ENCODE measurements around the gene EFCAB8. TPM values are rescaled to one million over a fixed set of nuclear protein-coding genes. Genes with fewer than 3 reads are reported as not detected.
"Not testable (repeated sequence)": the region's sequence is repeated elsewhere in the genome, so short reads cannot be mapped to it uniquely, and the experiment has no call there.

The EFCAB8 gene
- total RNA-seq, 1 donor from 2014 or later, result 0.41 TPM

- Mint-ChIP-seq H3K36me3 (ENCODE audit: low read depth, unreplicated experiment) (no peaks in the 10 kb centered on the region), H3K27ac (ENCODE audit: unreplicated experiment) (no peak overlapping the region), H3K27me3 (ENCODE audit: low read depth, unreplicated experiment) (peaks cover 13% of the 10 kb centered on the region), H3K4me3 (ENCODE audit: unreplicated experiment) (no peak overlapping the region), H3K4me1 (ENCODE audit: low read depth, unreplicated experiment) (peaks cover 3% of the 10 kb centered on the region), H3K9me3 (ENCODE audit: unreplicated experiment) (no peaks in the 10 kb centered on the region)
- H2AFZ ChIP-seq (ENCODE audit: low read depth, low read length), result no peak overlapping the region
- peaks cover under 1% of the 10 kb centered on the region for H3K4me1 ChIP-seq (ENCODE audit: insufficient read depth, low read length)
- no peak for DNase-seq (ENCODE audit: low read depth)
- no peak overlapping the region for H3K9ac ChIP-seq (ENCODE audit: low read length)
- H3K4me3 ChIP-seq (ENCODE audit: insufficient read depth, low read depth, low read length), result no peak overlapping the region
- no peak for TF ChIP-seq EZH2 (IDR thresholded peaks at IDR 0.05; ENCODE audit: insufficient read depth, low read length)
- no peak for TF ChIP-seq CTCF (IDR thresholded peaks at IDR 0.05; ENCODE audit: insufficient read depth, low read depth, low read length)
- no peak overlapping the region for H3K27ac ChIP-seq (ENCODE audit: low read depth, low read length)
- H3K4me2 ChIP-seq (ENCODE audit: low read length), result no peak overlapping the region
- H3K9me3 ChIP-seq (ENCODE audit: insufficient read depth, low read depth, low read length), result no peaks in the 10 kb centered on the region
- no peaks in the 10 kb centered on the region for H3K27me3 ChIP-seq (ENCODE audit: insufficient read depth, low read length)
- no peak for FAIRE-seq
- H3K36me3 ChIP-seq (ENCODE audit: insufficient read depth, low read length), result no peaks in the 10 kb centered on the region
- no peaks in the 10 kb centered on the region for H3K79me2 ChIP-seq (ENCODE audit: insufficient read depth, low read length)
- H4K20me1 ChIP-seq (ENCODE audit: insufficient read depth, low read length), result no peaks in the 10 kb centered on the region
These were observed 45.0 kb downstream of the EFCAB8 start for GRCh38 chr20:32903666-32904175.

- not testable (repeated sequence) for H3K27ac Mint-ChIP-seq (ENCODE audit: unreplicated experiment); H3K36me3 ChIP-seq (ENCODE audit: insufficient read depth, low read length); H3K4me3 Mint-ChIP-seq (ENCODE audit: unreplicated experiment); H3K9me3 Mint-ChIP-seq (ENCODE audit: unreplicated experiment); H3K9ac ChIP-seq (ENCODE audit: low read length); H3K4me2 ChIP-seq (ENCODE audit: low read length); FAIRE-seq; H3K4me1 Mint-ChIP-seq (ENCODE audit: low read depth, unreplicated experiment); H3K27ac ChIP-seq (ENCODE audit: low read depth, low read length); H3K4me3 ChIP-seq (ENCODE audit: insufficient read depth, low read depth, low read length); DNase-seq (ENCODE audit: low read depth); H3K27me3 ChIP-seq (ENCODE audit: insufficient read depth, low read length); H3K36me3 Mint-ChIP-seq (ENCODE audit: low read depth, unreplicated experiment); H3K4me1 ChIP-seq (ENCODE audit: insufficient read depth, low read length); H3K79me2 ChIP-seq (ENCODE audit: insufficient read depth, low read length); H4K20me1 ChIP-seq (ENCODE audit: insufficient read depth, low read length); H3K9me3 ChIP-seq (ENCODE audit: insufficient read depth, low read depth, low read length); H2AFZ ChIP-seq (ENCODE audit: low read depth, low read length)
- peaks cover 21% of the 10 kb centered on the region for H3K27me3 Mint-ChIP-seq (ENCODE audit: low read depth, unreplicated experiment)
These were observed 46.0 kb downstream of the EFCAB8 start for GRCh38 chr20:32904678-32905077.

GRCh38 chr20:32906200-32906599, 47.5 kb downstream of the EFCAB8 start:
- TF ChIP-seq EZH2 (IDR thresholded peaks at IDR 0.05; ENCODE audit: insufficient read depth, low read length) (no peak), CTCF (IDR thresholded peaks at IDR 0.05; ENCODE audit: insufficient read depth, low read depth, low read length) (no peak)
- Histone ChIP-seq H3K27ac (ENCODE audit: low read depth, low read length) (no peak overlapping the region), H3K27me3 (ENCODE audit: insufficient read depth, low read length) (no peaks in the 10 kb centered on the region), H3K79me2 (ENCODE audit: insufficient read depth, low read length) (no peaks in the 10 kb centered on the region), H4K20me1 (ENCODE audit: insufficient read depth, low read length) (no peaks in the 10 kb centered on the region), H3K9ac (ENCODE audit: low read length) (no peak overlapping the region), H3K36me3 (ENCODE audit: insufficient read depth, low read length) (no peaks in the 10 kb centered on the region), H3K4me3 (ENCODE audit: insufficient read depth, low read depth, low read length) (no peak overlapping the region), H3K9me3 (ENCODE audit: insufficient read depth, low read depth, low read length) (no peaks in the 10 kb centered on the region), H3K4me1 (ENCODE audit: insufficient read depth, low read length) (no peaks in the 10 kb centered on the region), H2AFZ (ENCODE audit: low read depth, low read length) (no peak overlapping the region), H3K4me2 (ENCODE audit: low read length) (no peak overlapping the region)
- Mint-ChIP-seq H3K4me1 (ENCODE audit: low read depth, unreplicated experiment) (no peaks in the 10 kb centered on the region), H3K27ac (ENCODE audit: unreplicated experiment) (no peak overlapping the region), H3K4me3 (ENCODE audit: unreplicated experiment) (no peak overlapping the region), H3K9me3 (ENCODE audit: unreplicated experiment) (no peaks in the 10 kb centered on the region), H3K27me3 (ENCODE audit: low read depth, unreplicated experiment) (peaks cover 22% of the 10 kb centered on the region), H3K36me3 (ENCODE audit: low read depth, unreplicated experiment) (peaks cover 5% of the 10 kb centered on the region)
- no peak for DNase-seq (ENCODE audit: low read depth)
- no peak for FAIRE-seq

All from astrocyte (in vitro differentiated cells and primary cell).